H9 (cell line): ENCODE results near the gene EMC9. TPM values are rescaled to one million over a fixed set of nuclear protein-coding genes. Genes with fewer than 3 reads are reported as not detected.
A peak's percentile ranks its signal among the peaks of the same experiment; 100 is the strongest.

ENCODE experiments used
- DNase-seq: peaks from one replicate; pipeline ENCODE4 v3.0.0-alpha.2; 2017
- H2AFZ ChIP-seq: one replicate; pipeline ENCODE4 v1.6.1; 2013; ENCODE audit warnings: mild to moderate bottlenecking, low read length, control low read depth, moderate library complexity
- H2AK5ac ChIP-seq: 2 replicates; pipeline ENCODE4 v1.6.1; 2013; ENCODE audit warnings: low read length, control low read depth, mixed read lengths; ENCODE audit not compliant: insufficient read length
- H2BK120ac ChIP-seq: one replicate; pipeline ENCODE4 v1.6.1; 2013; ENCODE audit warnings: low read depth, mild to moderate bottlenecking, low read length, control low read depth, inconsistent platforms; ENCODE audit not compliant: poor library complexity, severe bottlenecking
- H2BK12ac ChIP-seq: 2 replicates; pipeline ENCODE4 v1.6.1; 2013; ENCODE audit warnings: low read length, control low read depth, mixed read lengths, low read depth; ENCODE audit not compliant: insufficient read length
- H2BK15ac ChIP-seq: 2 replicates; pipeline ENCODE4 v1.6.1; 2013; ENCODE audit warnings: low read depth, low read length, control low read depth
- H2BK20ac ChIP-seq: one replicate; pipeline ENCODE4 v1.6.1; 2013; ENCODE audit warnings: low read depth, mild to moderate bottlenecking, low read length, control low read depth, inconsistent platforms; ENCODE audit not compliant: poor library complexity, severe bottlenecking
- H2BK5ac ChIP-seq: 2 replicates; pipeline ENCODE4 v1.6.1; 2013; ENCODE audit warnings: low read length, control low read depth, mixed read lengths; ENCODE audit not compliant: insufficient read length
- H3K14ac ChIP-seq: 2 replicates; pipeline ENCODE4 v1.6.1; 2013; ENCODE audit warnings: low read length, control low read depth; ENCODE audit not compliant: insufficient read depth
- H3K18ac ChIP-seq: 2 replicates; pipeline ENCODE4 v1.6.1; 2013; ENCODE audit warnings: low read depth, mild to moderate bottlenecking, mixed read lengths, low read length, control low read depth; ENCODE audit not compliant: insufficient read length
- H3K23ac ChIP-seq: 2 replicates; pipeline ENCODE4 v1.6.1; 2013; ENCODE audit warnings: low read length, control low read depth, mixed read lengths, low read depth; ENCODE audit not compliant: insufficient read length
- H3K23me2 ChIP-seq: 2 replicates; pipeline ENCODE4 v1.6.1; 2013; ENCODE audit warnings: low read depth, mild to moderate bottlenecking, mixed read lengths, low read length, control low read depth; ENCODE audit not compliant: insufficient read length, poor library complexity, severe bottlenecking
- H3K27ac ChIP-seq: 2 replicates; pipeline ENCODE4 v1.5.1; 2013; ENCODE audit warnings: low read length, control low read depth, mixed read lengths, low read depth; ENCODE audit not compliant: insufficient read length
- H3K27me3 ChIP-seq: 2 replicates; pipeline ENCODE4 v1.6.1; 2013; ENCODE audit warnings: low read length, control low read depth, inconsistent platforms; ENCODE audit not compliant: insufficient read depth
- H3K4ac ChIP-seq: 2 replicates; pipeline ENCODE4 v1.6.1; 2013; ENCODE audit warnings: low read depth, mild to moderate bottlenecking, control low read depth, inconsistent platforms, low read length, moderate library complexity
- H3K4me1 ChIP-seq: 2 replicates; pipeline ENCODE4 v1.6.1; 2013; ENCODE audit warnings: low read length, control low read depth, inconsistent platforms; ENCODE audit not compliant: insufficient read depth
- H3K4me2 ChIP-seq: 2 replicates; pipeline ENCODE4 v1.6.1; 2013; ENCODE audit warnings: low read length, control low read depth, mixed read lengths; ENCODE audit not compliant: insufficient read length, insufficient read depth
- H3K56ac ChIP-seq: 2 replicates; pipeline ENCODE4 v1.6.1; 2013; ENCODE audit warnings: low read depth, mild to moderate bottlenecking, mixed read lengths, low read length, control low read depth; ENCODE audit not compliant: insufficient read length
- H3K79me1 ChIP-seq: 2 replicates; pipeline ENCODE4 v1.6.1; 2013; ENCODE audit warnings: low read depth, mild to moderate bottlenecking, moderate library complexity, low read length, control low read depth, inconsistent platforms; ENCODE audit not compliant: insufficient read depth, poor library complexity, severe bottlenecking
- H3K79me2 ChIP-seq: 2 replicates; pipeline ENCODE4 v1.6.1; 2013; ENCODE audit warnings: low read length, control low read depth, inconsistent platforms; ENCODE audit not compliant: insufficient read depth
- H3K9ac ChIP-seq: 2 replicates; pipeline ENCODE4 v1.6.1; 2013; ENCODE audit warnings: low read length, control low read depth, mixed read lengths; ENCODE audit not compliant: insufficient read length; ENCODE audit errors: extremely low read depth
- H3K9me3 ChIP-seq: one replicate; pipeline ENCODE4 v1.6.1; 2013; ENCODE audit warnings: low read depth, low read length, inconsistent platforms; ENCODE audit not compliant: control insufficient read depth
- H3T11ph ChIP-seq: one replicate; pipeline ENCODE4 v1.6.1; 2013; ENCODE audit warnings: mild to moderate bottlenecking, low read length, control low read depth, inconsistent platforms
- H4K20me1 ChIP-seq: one replicate; pipeline ENCODE4 v1.6.1; 2013; ENCODE audit not compliant: control insufficient read depth, insufficient read length, insufficient read depth
- H4K5ac ChIP-seq: 2 replicates; pipeline ENCODE4 v1.6.1; 2013; ENCODE audit warnings: low read depth, mild to moderate bottlenecking, mixed read lengths, low read length, control low read depth; ENCODE audit not compliant: insufficient read length
- H4K8ac ChIP-seq: replicated peaks from 2 replicates; pipeline ENCODE4 v1.6.1; 2013; ENCODE audit warnings: low read length, control low read depth, mixed read lengths, low read depth; ENCODE audit not compliant: insufficient read length
- H4K91ac ChIP-seq: 2 replicates; pipeline ENCODE4 v1.6.1; 2013; ENCODE audit warnings: low read depth, mild to moderate bottlenecking, moderate library complexity, mixed read lengths, low read length, control low read depth; ENCODE audit not compliant: insufficient read length
- H3K27ac Mint-ChIP-seq, 3 experiments: 2 replicates in 2 of 3; 3 replicates in 1 of 3; pipeline ENCODE4 v1.8.0; 2020 to 2021; ENCODE audit warnings: mixed read lengths in 3 of 3, mild to moderate bottlenecking in 1 of 3, moderate library complexity in 1 of 3
- H3K27me3 Mint-ChIP-seq: 2 replicates; pipeline ENCODE4 v1.8.0; 2021; ENCODE audit warnings: low read depth, mild to moderate bottlenecking, moderate library complexity, mixed read lengths
- H3K36me3 Mint-ChIP-seq, 3 experiments: 2 replicates in 2 of 3; 3 replicates in 1 of 3; pipeline ENCODE4 v1.8.0; 2020 to 2021; ENCODE audit warnings: low read depth in 3 of 3, mixed read lengths in 3 of 3; ENCODE audit not compliant: insufficient read depth in 1 of 3
- H3K4me1 Mint-ChIP-seq, 2 experiments: 2 replicates each; pipeline ENCODE4 v1.8.0; 2020; ENCODE audit warnings: mixed read lengths in 2 of 2
- H3K4me3 Mint-ChIP-seq, 2 experiments: 2 replicates in 1 of 2; 3 replicates in 1 of 2; pipeline ENCODE4 v1.8.0; 2020 to 2021; ENCODE audit warnings: mild to moderate bottlenecking in 2 of 2, mixed read lengths in 2 of 2, moderate library complexity in 1 of 2
- H3K9me3 Mint-ChIP-seq, 2 experiments: 2 replicates in 1 of 2; 3 replicates in 1 of 2; pipeline ENCODE4 v1.8.0; 2020; ENCODE audit warnings: mild to moderate bottlenecking in 2 of 2, mixed read lengths in 2 of 2, moderate library complexity in 1 of 2
- CTCF ChIP-seq: fragments of 200-600 bp; sonication (generic); conservative IDR thresholded peaks from 3 replicates; pipeline ENCODE4 v1.8.0; 2021; ENCODE audit warnings: antibody characterized with exemption, mild to moderate bottlenecking
- WGBS: extraction: QIAGEN DNeasy Blood & Tissue Kit; methylation state at CpG from one replicate; pipeline ENCODE4 v1.1.7; 2013; ENCODE audit warnings: missing lambda C conversion rate, low lambda C conversion rate, mixed read lengths; ENCODE audit not compliant: insufficient read length; ENCODE audit errors: extremely low coverage; 5-methylcytosine and 5-hydroxymethylcytosine counted together
- total RNA-seq: library from RNA; stranded (reverse); gene quantifications from 2 replicates; pipeline ENCODE4 v1.2.1, GENCODE V29; 2021

The EMC9 gene
- total RNA-seq, 1 experiment from 2014 or later, result 52.9 TPM

- no peak overlapping the region for H2BK20ac ChIP-seq
- H4K5ac ChIP-seq, result no peak overlapping the region
- no peak overlapping the region for H2AFZ ChIP-seq
- H2BK12ac ChIP-seq, result no peak overlapping the region
- Mint-ChIP-seq H3K27ac (peak overlapping the region in 1 of 3 experiments; percentile 31; a peak in 1 of 7 replicates), H3K4me1 (peaks cover 14 to 15% of the 10 kb centered on the region in 2 experiments), H3K36me3 (peaks cover 36 to 85% (median 67%) of the 10 kb centered on the region in 3 experiments; a peak in 6 of 7 replicates), H3K9me3 (no peaks in the 10 kb centered on the region), H3K27me3 (no peaks in the 10 kb centered on the region; the same call in 1 of the 2 replicates), H3K4me3 (no peak overlapping the region)
- H4K8ac ChIP-seq, result no peak overlapping the region
- no peak overlapping the region for H2BK15ac ChIP-seq
- no peak overlapping the region for H3K4ac ChIP-seq
- peaks cover 4% of the 10 kb centered on the region for H3K79me1 ChIP-seq
- no peaks in the 10 kb centered on the region for H3K23me2 ChIP-seq
- no peaks in the 10 kb centered on the region for H3K27me3 ChIP-seq
- DNase-seq, result no peak
- no peak overlapping the region for H3T11ph ChIP-seq
- no CpG with 5 or more reads among the region's 7 CpGs for WGBS
- H3K9me3 ChIP-seq, result no peaks in the 10 kb centered on the region
- H3K4me1 ChIP-seq, result no peaks in the 10 kb centered on the region; the same call in 1 of the 2 replicates
- H3K56ac ChIP-seq, result no peak overlapping the region
- H3K4me2 ChIP-seq, result no peak overlapping the region
- no peak overlapping the region for H3K23ac ChIP-seq
- no peak overlapping the region for H2BK120ac ChIP-seq
- H2BK5ac ChIP-seq, result no peak overlapping the region
- H3K18ac ChIP-seq, result no peak overlapping the region
- H2AK5ac ChIP-seq, result no peak overlapping the region
- H3K27ac ChIP-seq, result no peak overlapping the region
- no peak overlapping the region for H3K9ac ChIP-seq
- no peaks in the 10 kb centered on the region for H3K79me2 ChIP-seq
- no peak for TF ChIP-seq CTCF
- H4K20me1 ChIP-seq, result no peaks in the 10 kb centered on the region
- no peak overlapping the region for H4K91ac ChIP-seq
- no peak overlapping the region for H3K14ac ChIP-seq
Observed at GRCh38 chr14:24185026-24185425, 43.6 kb upstream of the EMC9 start.
